IPS-NIHi7 (cell line): ENCODE results near the gene PAFAH1B1.
"Not testable (repeated sequence)": the region's sequence is repeated elsewhere in the genome, so short reads cannot be mapped to it uniquely, and the experiment has no call there.

ENCODE experiments used
- DNase-seq: peaks from one replicate; pipeline ENCODE4 v3.0.0; 2012; ENCODE audit warnings: mixed read lengths; ENCODE audit errors: extremely low spot score

PAFAH1B1 gene

GRCh38 chr17:2592971-2593820 lies at the start of gene PAFAH1B1:
TSS of gene PAFAH1B1 (plus strand) at chr17:2593654. CDS start at chr17:2638289, 44,635 bp downstream.
- DNase-seq: peak; percentile 97

GRCh38 chr17:2545393-2545792 lies 48.1 kb upstream of the PAFAH1B1 start:
- DNase-seq: no peak

GRCh38 chr17:2547176-2547575 lies 46.3 kb upstream of the PAFAH1B1 start:
- DNase-seq: no peak

GRCh38 chr17:2548026-2548425 lies 45.4 kb upstream of the PAFAH1B1 start:
- DNase-seq: not testable (repeated sequence)

GRCh38 chr17:2549392-2550211 lies 43.9 kb upstream of the PAFAH1B1 start:
- no peak for DNase-seq

- DNase-seq: peak; percentile 75
Measured at GRCh38 chr17:2551493-2551892, 42.0 kb upstream of the PAFAH1B1 start.

- peak; percentile 30 for DNase-seq
Measured at GRCh38 chr17:2551928-2552327, 41.5 kb upstream of the PAFAH1B1 start.

- no peak for DNase-seq
Measured at GRCh38 chr17:2560658-2561057, 32.8 kb upstream of the PAFAH1B1 start.

- no peak for DNase-seq
Measured at GRCh38 chr17:2562162-2562858, 31.1 kb upstream of the PAFAH1B1 start.

GRCh38 chr17:2563061-2563460 lies 30.4 kb upstream of the PAFAH1B1 start:
- DNase-seq: no peak

- DNase-seq: no peak
Measured at GRCh38 chr17:2563543-2563942, 29.9 kb upstream of the PAFAH1B1 start.

- no peak for DNase-seq
Measured at GRCh38 chr17:2564877-2565276, 28.6 kb upstream of the PAFAH1B1 start.

GRCh38 chr17:2566056-2566455 lies 27.4 kb upstream of the PAFAH1B1 start:
- DNase-seq: no peak

GRCh38 chr17:2571523-2572303 lies 21.7 kb upstream of the PAFAH1B1 start:
- DNase-seq: no peak

GRCh38 chr17:2572304-2572609 lies 21.2 kb upstream of the PAFAH1B1 start:
- DNase-seq: not testable (repeated sequence)

GRCh38 chr17:2580151-2580550 lies 13.3 kb upstream of the PAFAH1B1 start:
- DNase-seq: no peak

GRCh38 chr17:2580661-2581060 lies 12.8 kb upstream of the PAFAH1B1 start:
- DNase-seq: no peak

GRCh38 chr17:2582493-2582892 lies 11.0 kb upstream of the PAFAH1B1 start:
- no peak for DNase-seq

GRCh38 chr17:2591040-2591640 lies 2.3 kb upstream of the PAFAH1B1 start:
- DNase-seq: no peak

- DNase-seq: peak; percentile 68
Measured at GRCh38 chr17:2593821-2594721, 617 bp downstream of the PAFAH1B1 start.
